C4-2B (cell line): ENCODE data around the gene CCNY.

Experiments used
- H3K27ac ChIP-seq: fragments of 450-650 bp; 2 replicates; pipeline ENCODE4 v1.5.1; 2017
- ZFX ChIP-seq: fragments of 450-650 bp; IDR thresholded peaks from 2 replicates; pipeline ENCODE4 v1.6.1; 2017
- TF ChIP-seq, protein P1 (sequence below): fragments of 450-650 bp; conservative IDR thresholded peaks from 2 replicates; pipeline ENCODE4 v1.5.1; 2017; ENCODE audit warnings: mild to moderate bottlenecking

The CCNY gene

GRCh38 chr10:35607475-35608327 is 271.4 kb downstream of the CCNY start:
- TF ChIP-seq, protein P1, sequence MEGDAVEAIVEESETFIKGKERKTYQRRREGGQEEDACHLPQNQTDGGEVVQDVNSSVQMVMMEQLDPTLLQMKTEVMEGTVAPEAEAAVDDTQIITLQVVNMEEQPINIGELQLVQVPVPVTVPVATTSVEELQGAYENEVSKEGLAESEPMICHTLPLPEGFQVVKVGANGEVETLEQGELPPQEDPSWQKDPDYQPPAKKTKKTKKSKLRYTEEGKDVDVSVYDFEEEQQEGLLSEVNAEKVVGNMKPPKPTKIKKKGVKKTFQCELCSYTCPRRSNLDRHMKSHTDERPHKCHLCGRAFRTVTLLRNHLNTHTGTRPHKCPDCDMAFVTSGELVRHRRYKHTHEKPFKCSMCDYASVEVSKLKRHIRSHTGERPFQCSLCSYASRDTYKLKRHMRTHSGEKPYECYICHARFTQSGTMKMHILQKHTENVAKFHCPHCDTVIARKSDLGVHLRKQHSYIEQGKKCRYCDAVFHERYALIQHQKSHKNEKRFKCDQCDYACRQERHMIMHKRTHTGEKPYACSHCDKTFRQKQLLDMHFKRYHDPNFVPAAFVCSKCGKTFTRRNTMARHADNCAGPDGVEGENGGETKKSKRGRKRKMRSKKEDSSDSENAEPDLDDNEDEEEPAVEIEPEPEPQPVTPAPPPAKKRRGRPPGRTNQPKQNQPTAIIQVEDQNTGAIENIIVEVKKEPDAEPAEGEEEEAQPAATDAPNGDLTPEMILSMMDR = no peak
- no peak for TF ChIP-seq ZFX
- H3K27ac ChIP-seq = no peak overlapping the region

DNA sequence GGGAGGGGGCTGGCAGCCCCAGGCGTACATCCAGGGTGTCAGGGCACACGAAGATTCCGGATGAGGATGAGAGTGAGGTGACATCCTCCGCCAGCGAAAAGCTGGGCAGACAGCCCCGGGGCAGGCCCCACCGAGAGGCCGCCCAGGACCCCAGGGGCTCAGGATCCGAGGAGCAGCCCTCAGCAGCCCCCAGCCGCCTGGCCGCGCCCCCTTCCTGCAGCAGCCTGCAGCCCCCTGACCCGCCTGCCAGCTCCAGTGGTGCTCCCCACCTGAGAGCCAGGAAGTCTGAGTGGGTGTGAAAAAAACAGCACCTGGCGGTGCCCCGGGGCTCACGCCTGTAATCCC is 272.0 kb downstream of the CCNY start:
- TF ChIP-seq, protein P1 = no peak
- TF ChIP-seq ZFX = no peak
- H3K27ac ChIP-seq = no peak overlapping the region

- TF ChIP-seq ZFX = no peak
- TF ChIP-seq, protein P1 = no peak
- no peak overlapping the region for H3K27ac ChIP-seq
These were observed 275.4 kb downstream of the CCNY start for GRCh38 chr10:35611750-35612149.

DNA sequence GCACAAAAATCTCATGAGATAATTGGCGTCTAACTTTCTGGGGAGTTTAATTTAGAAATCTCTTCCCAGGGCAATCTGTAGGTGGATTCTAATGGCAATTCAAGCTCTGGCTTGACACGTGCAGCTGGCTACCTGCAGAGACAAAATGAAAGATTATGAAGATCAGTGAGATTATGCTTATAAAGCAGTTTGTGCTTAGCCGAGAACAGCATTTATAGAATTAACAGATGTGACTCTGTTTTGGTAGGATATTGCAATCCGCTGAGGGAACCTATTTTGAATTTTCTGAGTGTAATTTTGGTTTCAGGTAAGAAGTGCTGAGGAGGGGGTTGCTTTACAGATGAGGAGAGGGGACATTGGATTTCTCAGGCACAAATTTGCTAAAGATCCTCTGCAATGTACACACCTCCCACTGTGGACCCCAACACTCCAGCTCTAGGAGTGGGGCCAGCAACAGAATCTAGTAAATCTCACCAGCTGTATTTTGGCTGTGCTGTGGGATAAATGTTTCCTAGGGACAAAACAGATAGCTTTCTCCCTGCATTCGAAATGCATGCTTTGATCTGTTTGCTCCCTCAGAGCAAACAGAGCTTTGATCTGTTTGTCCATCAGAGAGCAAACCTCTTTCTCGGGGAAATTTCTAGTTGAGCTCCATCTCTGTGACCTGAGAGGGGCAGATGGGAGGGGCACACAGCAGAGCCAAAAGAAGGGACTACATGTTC is 276.2 kb downstream of the CCNY start:
- no peak overlapping the region for H3K27ac ChIP-seq
- no peak for TF ChIP-seq ZFX
- TF ChIP-seq, protein P1 = no peak

- TF ChIP-seq ZFX = no peak
- TF ChIP-seq, protein P1 = no peak
- H3K27ac ChIP-seq = no peak overlapping the region
These were observed 276.8 kb downstream of the CCNY start for GRCh38 chr10:35613107-35613440.

- no peak overlapping the region for H3K27ac ChIP-seq
- TF ChIP-seq ZFX = no peak
- TF ChIP-seq, protein P1 = peak; percentile 56
These were observed 277.4 kb downstream of the CCNY start for GRCh38 chr10:35613597-35614226.

GRCh38 chr10:35614312-35614711 is 278.0 kb downstream of the CCNY start:
- TF ChIP-seq, protein P1 = no peak
- no peak for TF ChIP-seq ZFX
- no peak overlapping the region for H3K27ac ChIP-seq
